H1 (cell line): ENCODE results near the gene CACNG1. TPM values are rescaled to one million over a fixed set of nuclear protein-coding genes. Genes with fewer than 3 reads are reported as not detected.

Source experiments
- CTCF ChIA-PET: fragments of 300-600 bp; sonication (Branson Sonifier 250); formaldehyde crosslinking; loops from one replicate; lab custom pipeline; 2021; ENCODE audit not compliant: partially characterized antibody; lab: Charles Lee
- POLR2A ChIA-PET: fragments of 300-600 bp; sonication (Branson Sonifier 250); formaldehyde crosslinking; loops from one replicate; lab custom pipeline; 2021; ENCODE audit warnings: inconsistent platforms; ENCODE audit not compliant: partially characterized antibody; lab: Charles Lee
- DNase-seq, 2 experiments: peaks; one replicate each; pipeline versions ENCODE4 v3.0.0 to v3.0.0-alpha.2; 2010 to 2022; ENCODE audit warnings: low spot score in 2 of 2, low read depth in 1 of 2, mixed read lengths in 1 of 2
- FAIRE-seq: peaks from 2 replicates; lab custom pipeline; 2011; peaks lifted over from hg19 to GRCh38; lab: Jason Lieb, UNC
- H2AFZ ChIP-seq: 2 replicates; pipeline ENCODE4 v1.8.1; 2012; ENCODE audit warnings: low read length, inconsistent platforms
- H2AK5ac ChIP-seq: 2 replicates; pipeline ENCODE4 v1.6.1; 2013; ENCODE audit warnings: low read depth, low read length
- H2BK120ac ChIP-seq: replicated peaks from 2 replicates; pipeline ENCODE3; 2013; ENCODE audit warnings: low read depth, low read length, inconsistent platforms
- H2BK12ac ChIP-seq: 2 replicates; pipeline ENCODE4 v1.6.1; 2013; ENCODE audit warnings: low read depth, low read length
- H2BK15ac ChIP-seq: 2 replicates; pipeline ENCODE4 v1.6.1; 2013; ENCODE audit warnings: low read length
- H2BK20ac ChIP-seq: 2 replicates; pipeline ENCODE4 v1.6.1; 2013; ENCODE audit warnings: low read length
- H2BK5ac ChIP-seq: 2 replicates; pipeline ENCODE4 v1.6.1; 2013; ENCODE audit warnings: low read depth, low read length
- H3K14ac ChIP-seq: 2 replicates; pipeline ENCODE4 v1.6.1; 2013; ENCODE audit warnings: inconsistent platforms; ENCODE audit not compliant: insufficient read length
- H3K18ac ChIP-seq: 2 replicates; pipeline ENCODE4 v1.6.1; 2013; ENCODE audit warnings: low read length; ENCODE audit errors: extremely low read depth
- H3K23ac ChIP-seq: 2 replicates; pipeline ENCODE4 v1.6.1; 2013; ENCODE audit warnings: inconsistent platforms; ENCODE audit not compliant: insufficient read length
- H3K23me2 ChIP-seq: 2 replicates; pipeline ENCODE4 v1.6.1; 2013; ENCODE audit warnings: low read depth, low read length
- H3K27ac ChIP-seq: 2 replicates; pipeline ENCODE4 v1.6.1; 2011; ENCODE audit warnings: low read depth, low read length, inconsistent platforms
- H3K27me3 ChIP-seq, 4 experiments: replicated peaks in 1 of 4; 1 replicate in 1 of 4; 2 replicates in 3 of 4; pipeline versions ENCODE4 v1.6.1 to v1.8.1; 2011 to 2013; ENCODE audit warnings: low read length in 3 of 4, mild to moderate bottlenecking in 3 of 4, inconsistent platforms in 2 of 4, mixed read lengths in 2 of 4, moderate library complexity in 1 of 4; ENCODE audit not compliant: control insufficient read depth in 3 of 4, insufficient read depth in 3 of 4; ENCODE audit errors: extremely low read depth in 1 of 4
- H3K36me3 ChIP-seq, 4 experiments: 2 replicates each; pipeline versions ENCODE4 v1.6.1 to v1.8.1; 2011 to 2013; ENCODE audit warnings: mild to moderate bottlenecking in 4 of 4, low read length in 3 of 4, moderate library complexity in 2 of 4, control low read depth in 1 of 4, inconsistent platforms in 1 of 4; ENCODE audit not compliant: insufficient read depth in 4 of 4, control insufficient read depth in 2 of 4
- H3K4ac ChIP-seq: replicated peaks from 2 replicates; pipeline ENCODE3; 2013; ENCODE audit warnings: low read length, low read depth, mixed read lengths, inconsistent platforms; ENCODE audit not compliant: insufficient read length
- H3K4me1 ChIP-seq, 4 experiments: replicated peaks in 1 of 4; 1 replicate in 1 of 4; 2 replicates in 3 of 4; pipeline versions ENCODE4 v1.6.1 to v1.8.1; 2011 to 2013; ENCODE audit warnings: low read length in 3 of 4, inconsistent platforms in 2 of 4, mixed read lengths in 1 of 4; ENCODE audit not compliant: insufficient read depth in 4 of 4, control insufficient read depth in 3 of 4
- H3K4me2 ChIP-seq, 2 experiments: 2 replicates each; pipeline versions ENCODE4 v1.6.1 to v1.8.1; 2011 to 2013; ENCODE audit warnings: low read depth in 2 of 2, low read length in 2 of 2, control low read depth in 1 of 2, inconsistent platforms in 1 of 2, mild to moderate bottlenecking in 1 of 2; ENCODE audit not compliant: insufficient read depth in 1 of 2
- H3K4me3 ChIP-seq, 4 experiments: fragments of 200-600, 300-600 bp in 1 of 4; sonication (generic), shearing (Covaris generic), sonication (Bioruptor Twin) in 1 of 4; 2 replicates each; pipeline versions ENCODE4 v1.5.1 to v1.8.1; 2011 to 2016; ENCODE audit warnings: low read length in 4 of 4, low read depth in 3 of 4, control low read depth in 2 of 4, inconsistent platforms in 2 of 4, mild to moderate bottlenecking in 2 of 4, mixed read lengths in 1 of 4, moderate library complexity in 1 of 4; ENCODE audit not compliant: insufficient read depth in 2 of 4; ENCODE audit errors: extremely low read depth in 1 of 4
- H3K56ac ChIP-seq: replicated peaks from 2 replicates; pipeline ENCODE3; 2013; ENCODE audit warnings: low read depth, mild to moderate bottlenecking, mixed read lengths, low read length, inconsistent platforms; ENCODE audit not compliant: insufficient read length
- H3K79me1 ChIP-seq: 2 replicates; pipeline ENCODE4 v1.6.1; 2013; ENCODE audit warnings: low read depth, low read length, control low read depth
- H3K79me2 ChIP-seq, 2 experiments: 2 replicates each; pipeline versions ENCODE4 v1.6.1 to v1.8.1; 2012 to 2013; ENCODE audit warnings: low read length in 2 of 2, mild to moderate bottlenecking in 2 of 2, inconsistent platforms in 1 of 2; ENCODE audit not compliant: insufficient read depth in 2 of 2, control insufficient read depth in 1 of 2
- H3K9ac ChIP-seq, 4 experiments: replicated peaks in 1 of 4; 1 replicate in 1 of 4; 2 replicates in 3 of 4; pipeline versions ENCODE4 v1.6.1 to v1.8.1; 2011 to 2013; ENCODE audit warnings: low read depth in 3 of 4, low read length in 3 of 4, control low read depth in 2 of 4, mild to moderate bottlenecking in 2 of 4, moderate library complexity in 2 of 4, inconsistent platforms in 1 of 4; ENCODE audit errors: extremely low read depth in 1 of 4
- H3K9me3 ChIP-seq, 2 experiments: 2 replicates each; pipeline versions ENCODE4 v1.6.1 to v1.8.1; 2012 to 2013; ENCODE audit warnings: mild to moderate bottlenecking in 2 of 2, moderate library complexity in 2 of 2, control low read depth in 1 of 2, inconsistent platforms in 1 of 2, low read depth in 1 of 2, low read length in 1 of 2, mixed read lengths in 1 of 2; ENCODE audit not compliant: insufficient read depth in 2 of 2
- H4K20me1 ChIP-seq, 2 experiments: replicated peaks in 1 of 2; 2 replicates each; pipeline versions ENCODE3 to v1.8.1; 2011 to 2013; ENCODE audit warnings: inconsistent platforms in 2 of 2, low read length in 2 of 2, mild to moderate bottlenecking in 1 of 2; ENCODE audit not compliant: insufficient read depth in 2 of 2, control insufficient read depth in 1 of 2
- H4K5ac ChIP-seq: 2 replicates; pipeline ENCODE4 v1.6.1; 2013; ENCODE audit warnings: low read length, low read depth, mixed read lengths, inconsistent platforms; ENCODE audit not compliant: insufficient read length
- H4K8ac ChIP-seq: 2 replicates; pipeline ENCODE4 v1.8.0; 2013; ENCODE audit warnings: mild to moderate bottlenecking, moderate library complexity, low read length, inconsistent platforms; ENCODE audit not compliant: insufficient read depth; ENCODE audit errors: extremely low read depth
- H4K91ac ChIP-seq: replicated peaks from 2 replicates; pipeline ENCODE3; 2013; ENCODE audit warnings: low read length, mixed read lengths, inconsistent platforms; ENCODE audit not compliant: insufficient read length
- PHF8 ChIP-seq: fragments of 200-600 bp; sonication (generic); conservative IDR thresholded peaks from 2 replicates; pipeline ENCODE4 v1.7.1; 2012; ENCODE audit warnings: low read depth, mild to moderate bottlenecking, inconsistent platforms, low read length, moderate library complexity
- POU5F1 ChIP-seq: IDR thresholded peaks from 2 replicates; pipeline ENCODE4 v1.6.1; 2011; ENCODE audit warnings: low read depth, mild to moderate bottlenecking, low read length, moderate library complexity
- SIN3A ChIP-seq, 2 experiments: IDR thresholded peaks in 1 of 2; conservative IDR thresholded peaks in 1 of 2; 2 replicates each; pipeline ENCODE4 v1.6.1; 2011 to 2012; ENCODE audit warnings: low read length in 2 of 2, improper control_type of control experiment in 1 of 2, low read depth in 1 of 2, mild to moderate bottlenecking in 1 of 2
- SIRT6 ChIP-seq: IDR thresholded peaks from one replicate; pipeline ENCODE4 v1.7.1; 2012; ENCODE audit warnings: low read length, inconsistent platforms
- SP2 ChIP-seq: IDR thresholded peaks from 2 replicates; pipeline ENCODE4 v1.6.1; 2012; ENCODE audit warnings: mild to moderate bottlenecking, low read length, inconsistent platforms
- WGBS, 2 experiments: shearing (Covaris generic) in 1 of 2; methylation state at CpG; one replicate each; pipeline versions ENCODE4 v1.1.6 to v1.1.7; 2013 to 2015; ENCODE audit warnings: low lambda C conversion rate in 2 of 2, mixed read lengths in 2 of 2, inconsistent platforms in 1 of 2, low coverage in 1 of 2, missing lambda C conversion rate in 1 of 2; ENCODE audit not compliant: insufficient replicate concordance in 2 of 2, insufficient coverage in 1 of 2, insufficient read length in 1 of 2; ENCODE audit errors: extremely low coverage in 1 of 2, missing lambda C conversion rate in 1 of 2; 5-methylcytosine and 5-hydroxymethylcytosine counted together
- polyA plus RNA-seq, 7 experiments: library from polyadenylated mRNA; depleted of rRNA in 3 of 7; stranded (reverse) in 5 of 7; unstranded in 2 of 7; fragments of >200 nt in 5 of 7; fragments of 200-250 nt in 2 of 7; gene quantifications; 1 replicate in 5 of 7; 2 replicates in 1 of 7; 4 replicates in 1 of 7; pipeline versions ENCODE4 v1.2.1 to v1.2.3, GENCODE V29; 2011 to 2013; ENCODE audit warnings: missing spikeins in 2 of 7, mixed read lengths in 2 of 7
- total RNA-seq: library from RNA; stranded (reverse); fragmentation: NEBNext Ultra II Directional; extraction: Animal tissue kit (Norgen Biotek cat#: 25700); gene quantifications from 2 replicates; pipeline ENCODE4 v1.2.1, GENCODE V29; 2021
- TF ChIP-seq, protein P1 (sequence below): IDR thresholded peaks from 2 replicates; pipeline ENCODE4 v1.6.1; 2012; ENCODE audit warnings: inconsistent platforms

Gene CACNG1
- total and polyA plus RNA-seq, 2 of the 8 experiments (the other 6 are each of a cell fraction or from before 2014, with no cell fraction given): not detected

DNA sequence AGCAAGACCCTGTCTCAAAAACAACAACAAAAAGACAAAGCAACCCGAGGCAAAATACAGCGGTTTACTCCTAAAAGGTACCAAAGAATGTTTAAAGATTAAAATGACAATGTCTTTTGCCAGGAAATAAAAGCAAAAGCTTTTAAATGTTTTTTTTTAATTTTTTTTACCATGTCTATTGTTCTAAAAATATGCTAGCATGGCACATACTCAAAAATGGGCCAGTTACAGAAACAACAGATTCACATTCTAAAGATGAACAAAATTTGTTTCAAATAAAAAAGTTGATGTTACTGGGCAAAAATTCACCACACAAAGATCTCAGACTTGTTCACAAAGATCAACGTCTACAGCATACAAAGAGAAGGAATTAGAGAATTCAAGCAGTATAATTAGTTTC lies 41.1 kb downstream of the CACNG1 start:
- Histone ChIP-seq H3K27ac (no peak overlapping the region), H2BK120ac (no peak overlapping the region), H3K4ac (no peak overlapping the region), H2AFZ (no peak overlapping the region), H3K14ac (no peak overlapping the region), H3K79me1 (no peaks in the 10 kb centered on the region), H3K4me2 (no peak overlapping the region), H3K79me2 (no peaks in the 10 kb centered on the region), H4K91ac (no peak overlapping the region), H3K4me3 (no peak overlapping the region), H3K23ac (no peak overlapping the region), H4K8ac (no peak overlapping the region), H3K56ac (no peak overlapping the region), H2BK15ac (no peak overlapping the region), H3K27me3 (no peaks in the 10 kb centered on the region), H2BK5ac (no peak overlapping the region), H4K5ac (no peak overlapping the region), H2BK12ac (no peak overlapping the region), H3K36me3 (peaks cover 0 to 14% (median 2%) of the 10 kb centered on the region in 4 experiments; a peak in 4 of 8 replicates), H3K23me2 (no peaks in the 10 kb centered on the region), H3K18ac (no peak overlapping the region), H4K20me1 (no peaks in the 10 kb centered on the region), H3K9me3 (0 out of 4 replicates have a peak, but pooled peaks cover 0 to 4% of the 10 kb centered on the region in 2 experiments), H3K9ac (no peak overlapping the region), H2AK5ac (no peak overlapping the region), H2BK20ac (no peak overlapping the region), H3K4me1 (no peaks in the 10 kb centered on the region)
- WGBS, 2 experiments: 94% methylated on average over 3 of the region's 3 CpGs; no CpG with 5 or more reads in 1 of the 2 experiments
- ChIA-PET POLR2A (no interaction called here), CTCF (interaction anchor here (1.4 kb wide), 1 partner anchor 19 kb away, joined by 5 read pairs; no protein-coding TSS in a partner anchor)
- no peak for FAIRE-seq
- no peak for DNase-seq
- TF ChIP-seq, protein P1, sequence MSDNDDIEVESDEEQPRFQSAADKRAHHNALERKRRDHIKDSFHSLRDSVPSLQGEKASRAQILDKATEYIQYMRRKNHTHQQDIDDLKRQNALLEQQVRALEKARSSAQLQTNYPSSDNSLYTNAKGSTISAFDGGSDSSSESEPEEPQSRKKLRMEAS: no peak
- TF ChIP-seq SP2 (no peak), PHF8 (no peak), SIN3A (conservative IDR thresholded peaks at IDR 0.05 in 1 of 2, IDR thresholded peaks at IDR 0.05 in 1 of 2; ENCODE audit: low read depth in 1 of 2, low read length in 2 of 2) (no peak), POU5F1 (no peak), SIRT6 (no peak)
